ENCODE results near the gene ZCWPW1.
"Not testable (repeated sequence)": the region's sequence is repeated elsewhere in the genome, so short reads cannot be mapped to it uniquely, and the experiment has no call there.

ZCWPW1 gene

DNA sequence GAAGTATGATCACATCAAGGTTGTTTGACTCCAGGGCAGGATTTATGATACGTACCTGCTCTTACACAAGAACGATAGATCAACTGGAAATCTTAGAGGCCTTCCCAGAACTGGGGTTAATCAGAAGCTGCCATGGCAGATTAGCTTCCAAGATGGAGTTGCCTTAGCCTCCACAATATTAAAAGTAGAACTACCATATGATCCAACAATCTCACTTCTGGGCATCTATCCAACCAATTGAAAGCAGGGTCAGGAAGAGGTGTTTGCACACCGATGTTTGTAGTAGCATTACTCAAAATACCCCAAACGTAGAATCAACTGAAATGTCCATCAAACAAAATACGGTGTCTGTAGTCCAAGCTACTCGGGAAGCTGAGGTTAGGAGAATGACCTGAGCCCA lies 64.0 kb downstream of the ZCWPW1 start:
- DNase-seq (ENCODE audit: low spot score), result no peak
- TF ChIP-seq, protein P1, sequence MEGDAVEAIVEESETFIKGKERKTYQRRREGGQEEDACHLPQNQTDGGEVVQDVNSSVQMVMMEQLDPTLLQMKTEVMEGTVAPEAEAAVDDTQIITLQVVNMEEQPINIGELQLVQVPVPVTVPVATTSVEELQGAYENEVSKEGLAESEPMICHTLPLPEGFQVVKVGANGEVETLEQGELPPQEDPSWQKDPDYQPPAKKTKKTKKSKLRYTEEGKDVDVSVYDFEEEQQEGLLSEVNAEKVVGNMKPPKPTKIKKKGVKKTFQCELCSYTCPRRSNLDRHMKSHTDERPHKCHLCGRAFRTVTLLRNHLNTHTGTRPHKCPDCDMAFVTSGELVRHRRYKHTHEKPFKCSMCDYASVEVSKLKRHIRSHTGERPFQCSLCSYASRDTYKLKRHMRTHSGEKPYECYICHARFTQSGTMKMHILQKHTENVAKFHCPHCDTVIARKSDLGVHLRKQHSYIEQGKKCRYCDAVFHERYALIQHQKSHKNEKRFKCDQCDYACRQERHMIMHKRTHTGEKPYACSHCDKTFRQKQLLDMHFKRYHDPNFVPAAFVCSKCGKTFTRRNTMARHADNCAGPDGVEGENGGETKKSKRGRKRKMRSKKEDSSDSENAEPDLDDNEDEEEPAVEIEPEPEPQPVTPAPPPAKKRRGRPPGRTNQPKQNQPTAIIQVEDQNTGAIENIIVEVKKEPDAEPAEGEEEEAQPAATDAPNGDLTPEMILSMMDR (IDR thresholded peaks at IDR 0.05; ENCODE audit: extremely low read depth, insufficient read depth, missing control alignments), result no peak
- in situ Hi-C loops (cut with MboI; ENCODE audit: low pct_unique_long_range_greater_than_20kb, low sequenced_read_pairs, unreplicated experiment), result no loop called here

DNA sequence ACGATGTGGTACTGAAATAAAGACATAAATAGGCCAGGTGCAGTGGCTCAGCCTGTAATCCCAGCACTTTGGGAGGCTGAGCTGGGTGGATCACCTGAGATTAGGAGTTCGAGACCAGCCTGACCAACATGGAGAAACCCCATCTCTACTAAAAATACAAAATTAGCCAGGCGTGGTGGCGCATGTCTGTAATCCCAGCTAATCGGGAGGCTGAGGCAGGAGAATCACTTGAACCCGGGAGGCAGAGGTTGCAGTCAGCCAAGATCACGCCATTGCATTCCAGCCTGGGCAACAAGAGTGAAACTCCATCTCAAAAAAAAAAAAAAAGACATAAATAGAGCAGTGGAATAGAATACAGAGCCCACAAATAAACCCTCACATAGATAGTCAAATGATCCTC lies 64.7 kb downstream of the ZCWPW1 start:
- DNase-seq (ENCODE audit: low spot score); in situ Hi-C loops (cut with MboI; ENCODE audit: low pct_unique_long_range_greater_than_20kb, low sequenced_read_pairs, unreplicated experiment): not testable (repeated sequence)

DNA sequence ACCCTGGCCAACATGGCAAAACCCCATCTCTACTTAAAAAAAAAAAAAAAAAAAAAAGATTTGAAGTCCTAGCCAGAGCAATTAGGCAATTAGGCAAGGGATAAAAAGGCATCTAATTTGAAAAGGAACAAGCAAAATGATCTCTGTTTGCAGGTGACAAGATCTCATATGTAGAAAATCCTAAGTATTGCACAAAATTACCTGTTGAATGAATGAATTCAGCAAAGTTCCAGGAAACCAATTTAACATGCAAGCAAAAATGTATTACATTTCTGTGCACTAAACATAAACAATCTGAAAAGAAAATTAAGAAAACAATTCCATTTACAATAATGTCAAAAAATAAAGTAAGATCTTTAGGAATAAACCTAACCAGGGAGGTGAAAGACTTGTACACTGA lies 65.4 kb downstream of the ZCWPW1 start:
- TF ChIP-seq, protein P1 (IDR thresholded peaks at IDR 0.05; ENCODE audit: extremely low read depth, insufficient read depth, missing control alignments), result no peak
- in situ Hi-C loops (cut with MboI; ENCODE audit: low pct_unique_long_range_greater_than_20kb, low sequenced_read_pairs, unreplicated experiment), result no loop called here
- DNase-seq (ENCODE audit: low spot score), result no peak

DNA sequence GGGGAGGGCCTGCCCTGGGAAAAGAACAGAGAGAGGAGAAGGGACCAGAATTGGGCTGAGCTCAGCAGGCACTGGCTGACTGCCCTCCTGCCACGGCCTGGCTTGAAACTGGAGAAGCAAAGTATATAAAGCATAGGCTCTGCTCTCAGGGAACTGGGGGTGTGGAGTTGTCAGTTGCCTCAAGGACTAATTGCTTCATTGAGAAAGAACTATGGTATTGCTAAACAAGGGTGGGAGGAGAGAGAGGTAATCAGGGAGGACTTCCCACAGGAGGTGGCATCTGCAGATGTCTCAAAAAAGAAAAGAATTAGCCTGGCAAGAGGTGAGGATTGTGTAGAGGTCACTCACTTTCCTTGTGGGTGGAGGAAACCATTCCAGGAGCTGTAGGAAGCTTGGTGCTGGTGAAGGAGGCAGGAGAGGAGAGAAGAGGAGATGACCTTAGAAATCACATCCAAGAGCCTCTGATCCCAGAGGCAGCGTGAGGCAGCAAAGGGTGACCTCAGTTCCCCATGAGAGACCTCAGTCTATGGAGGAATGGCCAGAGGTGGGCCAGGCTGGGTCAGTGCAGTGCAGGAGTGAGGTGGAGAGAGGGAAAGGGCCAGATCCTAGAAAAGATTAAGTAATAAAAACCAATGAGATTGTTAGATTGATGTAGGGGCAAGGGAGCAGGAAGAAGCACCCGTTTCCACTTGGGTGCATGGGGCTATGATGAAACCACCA lies 68.2 kb downstream of the ZCWPW1 start:
- TF ChIP-seq, protein P1 (IDR thresholded peaks at IDR 0.05; ENCODE audit: extremely low read depth, insufficient read depth, missing control alignments), result no peak
- in situ Hi-C loops (cut with MboI; ENCODE audit: low pct_unique_long_range_greater_than_20kb, low sequenced_read_pairs, unreplicated experiment), result no loop called here
- DNase-seq (ENCODE audit: low spot score), result no peak

DNA sequence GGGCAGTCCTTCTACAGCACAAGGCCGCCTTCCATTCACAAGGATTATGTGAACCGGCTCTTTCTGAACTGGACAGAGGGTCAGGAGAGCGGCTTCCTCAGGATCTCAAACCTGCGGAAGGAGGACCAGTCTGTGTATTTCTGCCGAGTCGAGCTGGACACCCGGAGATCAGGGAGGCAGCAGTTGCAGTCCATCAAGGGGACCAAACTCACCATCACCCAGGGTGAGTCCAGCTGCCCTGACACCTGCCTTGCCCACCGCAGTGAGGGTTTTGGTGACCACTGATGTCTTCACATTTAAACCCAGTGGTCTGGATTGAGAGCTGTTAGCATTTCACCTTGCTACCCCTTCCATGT lies 69.7 kb downstream of the ZCWPW1 start:
- TF ChIP-seq, protein P1 (IDR thresholded peaks at IDR 0.05; ENCODE audit: extremely low read depth, insufficient read depth, missing control alignments), result no peak
- in situ Hi-C loops (cut with MboI; ENCODE audit: low pct_unique_long_range_greater_than_20kb, low sequenced_read_pairs, unreplicated experiment), result no loop called here
- DNase-seq (ENCODE audit: low spot score), result no peak

DNA sequence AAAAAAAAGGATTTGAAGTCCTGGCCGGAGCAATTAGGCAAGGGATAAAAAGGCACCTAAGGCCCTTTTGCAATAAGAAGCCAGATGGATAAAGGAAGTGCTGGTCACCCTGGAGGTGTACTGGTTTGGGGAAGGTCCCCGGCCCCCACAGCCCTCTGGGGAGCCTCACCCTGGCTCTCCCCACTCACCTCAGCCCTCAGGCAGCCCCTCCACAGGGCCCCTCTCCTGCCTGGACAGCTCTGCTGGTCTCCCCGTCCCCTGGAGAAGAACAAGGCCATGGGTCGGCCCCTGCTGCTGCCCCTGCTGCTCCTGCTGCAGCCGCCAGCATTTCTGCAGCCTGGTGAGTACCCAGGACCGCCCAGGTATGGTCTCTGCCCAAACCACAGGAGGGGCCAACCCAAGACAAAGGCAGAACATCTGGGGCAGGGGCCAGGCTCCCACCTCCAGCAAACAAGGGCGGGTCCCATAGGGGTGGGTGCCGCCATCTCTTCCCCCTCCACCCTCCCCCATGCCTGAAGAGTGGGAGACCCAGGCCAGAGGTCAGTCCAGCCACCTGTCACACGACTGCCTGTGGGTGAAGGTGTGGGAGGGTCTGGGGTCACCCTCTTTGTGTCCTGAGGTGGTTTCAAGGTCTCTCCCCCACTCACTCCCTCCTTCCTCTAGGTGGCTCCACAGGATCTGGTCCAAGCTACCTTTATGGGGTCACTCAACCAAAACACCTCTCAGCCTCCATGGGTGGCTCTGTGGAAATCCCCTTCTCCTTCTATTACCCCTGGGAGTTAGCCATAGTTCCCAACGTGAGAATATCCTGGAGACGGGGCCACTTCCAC lies 70.3 kb downstream of the ZCWPW1 start, which contains the start of gene PILRB:
Gene PILRB (plus strand): TSS at position 91 of the 830 bp plus-strand sequence. CDS start 186 bp downstream, at position 277.
- TF ChIP-seq, protein P1 (IDR thresholded peaks at IDR 0.05; ENCODE audit: extremely low read depth, insufficient read depth, missing control alignments), result peak; percentile 35
- in situ Hi-C loops (cut with MboI; ENCODE audit: low pct_unique_long_range_greater_than_20kb, low sequenced_read_pairs, unreplicated experiment), result no loop called here
- DNase-seq (ENCODE audit: low spot score), result no peak

DNA sequence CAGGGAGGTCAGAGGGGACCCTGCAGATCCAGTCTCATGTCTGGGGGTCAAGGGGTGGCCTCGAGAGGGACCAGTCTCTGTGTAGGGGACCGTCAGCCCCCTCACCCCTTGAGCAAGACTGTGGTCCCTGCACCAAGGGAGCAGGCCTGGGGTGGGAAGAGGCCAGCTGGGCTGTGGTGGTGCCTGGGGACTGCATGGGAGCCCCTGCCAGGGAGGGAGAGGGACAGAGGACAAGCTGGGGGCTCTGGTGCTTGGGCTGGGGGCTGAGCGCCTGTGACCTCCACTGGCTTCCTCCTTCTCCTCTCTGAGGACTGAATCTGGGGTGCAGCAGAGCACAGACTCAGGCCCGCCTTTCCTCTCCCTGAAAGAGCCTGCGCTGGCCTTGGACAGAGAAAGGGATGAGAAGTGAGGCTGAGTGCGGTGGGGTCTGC lies 71.4 kb downstream of the ZCWPW1 start:
- TF ChIP-seq, protein P1 (IDR thresholded peaks at IDR 0.05; ENCODE audit: extremely low read depth, insufficient read depth, missing control alignments), result no peak

More for the DNA sequence above, 71.4 kb downstream of the ZCWPW1 start:
- DNase-seq (ENCODE audit: low spot score), result no peak
- in situ Hi-C loops (cut with MboI; ENCODE audit: low pct_unique_long_range_greater_than_20kb, low sequenced_read_pairs, unreplicated experiment), result no loop called here

Measured in GM13977 (cell line).